K562 (cell line): Measurements from ENCODE around the gene CRABP2. TPM values are rescaled to one million over a fixed set of nuclear protein-coding genes. Genes with fewer than 3 reads are reported as not detected.

Experiments used
- BHLHE40 ChIP-seq: IDR thresholded peaks from 2 replicates; pipeline ENCODE4 v1.6.1; 2011; ENCODE audit warnings: low read length, improper control_type of control experiment
- CCAR2 ChIP-seq: fragments of 200-400 bp; formaldehyde crosslinking; IDR thresholded peaks from 2 replicates; pipeline ENCODE4 v1.6.1; 2017; ENCODE audit warnings: mild to moderate bottlenecking, low read depth, low read length
- CHCHD3 ChIP-seq: fragments of 250-450 bp; sonication (Bioruptor Pico); IDR thresholded peaks from 2 replicates; pipeline ENCODE4 v2.1.2; 2022; ENCODE audit warnings: mild to moderate bottlenecking
- ETS2 ChIP-seq: IDR thresholded peaks from 2 replicates; pipeline ENCODE4 v1.6.1; 2016; ENCODE audit warnings: borderline replicate concordance, missing genetic modification characterization, mild to moderate bottlenecking, moderate library complexity, missing compliant biosample characterization; ENCODE audit not compliant: poor library complexity, severe bottlenecking
- GTF2F1 ChIP-seq: IDR thresholded peaks from 2 replicates; pipeline ENCODE4 v1.6.1; 2011; ENCODE audit warnings: low read depth, low read length, improper control_type of control experiment
- KDM5B ChIP-seq: fragments of 200-600 bp; sonication (generic); IDR thresholded peaks from 2 replicates; pipeline ENCODE4 v1.6.1; 2012; ENCODE audit warnings: low read depth, mild to moderate bottlenecking, moderate library complexity, low read length, control low read depth, inconsistent platforms; ENCODE audit not compliant: insufficient replicate concordance
- NCOA4 ChIP-seq: fragments of 450-650 bp; IDR thresholded peaks from 2 replicates; pipeline ENCODE4 v1.6.1; 2018; ENCODE audit warnings: mild to moderate bottlenecking; ENCODE audit not compliant: partially characterized antibody
- RBFOX2 ChIP-seq: fragments of 200-400 bp; formaldehyde crosslinking; IDR thresholded peaks from 2 replicates; pipeline ENCODE4 v1.6.1; 2017; ENCODE audit warnings: low read depth, mild to moderate bottlenecking, low read length, moderate library complexity
- SIN3A ChIP-seq, 2 experiments: fragments of 150-350 bp in 1 of 2; IDR thresholded peaks; 2 replicates each; pipeline ENCODE4 v1.6.1; 2011 to 2016; ENCODE audit warnings: borderline replicate concordance in 2 of 2, low read depth in 2 of 2, low read length in 2 of 2, mild to moderate bottlenecking in 2 of 2, moderate library complexity in 2 of 2; ENCODE audit not compliant: control insufficient read depth in 1 of 2
- SLC30A9 ChIP-seq: fragments of 250-450 bp; sonication (Bioruptor Pico); IDR thresholded peaks from 2 replicates; pipeline ENCODE4 v1.8.0; 2022; ENCODE audit warnings: mild to moderate bottlenecking, moderate library complexity
- SRSF7 ChIP-seq: fragments of 200-400 bp; formaldehyde crosslinking; optimal IDR thresholded peaks from 2 replicates; pipeline ENCODE3; 2017; ENCODE audit warnings: mild to moderate bottlenecking, low read depth, low read length
- XRCC3 ChIP-seq: fragments of 450-650 bp; IDR thresholded peaks from 2 replicates; pipeline ENCODE4 v1.6.1; 2017; ENCODE audit warnings: mild to moderate bottlenecking, moderate library complexity
- ZNF12 ChIP-seq: sonication (generic); formaldehyde crosslinking; IDR thresholded peaks from 2 replicates; pipeline ENCODE4 v1.4.0; 2020; ENCODE audit warnings: mild to moderate bottlenecking, missing genetic modification reagents
- polyA plus RNA-seq, 8 experiments: library from polyadenylated mRNA; depleted of rRNA in 4 of 8; stranded (reverse) in 5 of 8; unstranded in 3 of 8; fragments of >200 nt; fragmentation: Nextera tagmentation in 2 of 8; fragmentation: Illumina TruSeq in 1 of 8; extraction: Ambion mirVana in 2 of 8; extraction: Trizol in 1 of 8; gene quantifications; 2 replicates each; pipeline versions ENCODE4 v1.2.1 to v1.2.3, GENCODE V29; 2011 to 2014; ENCODE audit warnings: inconsistent platforms in 1 of 8, missing spikeins in 1 of 8
- total RNA-seq, 7 experiments: library from RNA; depleted of rRNA in 6 of 7; stranded (reverse); fragments of >200 nt in 6 of 7; fragmentation: Illumina TruSeq in 2 of 7; extraction: Trizol in 2 of 7; gene quantifications; 2 replicates each; pipeline versions ENCODE4 v1.2.1 to v1.2.3, GENCODE V29; 2011 to 2021; ENCODE audit warnings: low replicate concordance in 1 of 7
- TF ChIP-seq, protein P1 (sequence below): fragments of 250-450 bp; sonication (Bioruptor Pico); IDR thresholded peaks from 2 replicates; pipeline ENCODE4 v1.5.0; 2020; ENCODE audit warnings: mild to moderate bottlenecking
- TF ChIP-seq, protein P2 (sequence below), 2 experiments: fragments of 450-650 bp in 1 of 2; sonication (generic) in 1 of 2; formaldehyde crosslinking in 1 of 2; IDR thresholded peaks in 1 of 2; conservative IDR thresholded peaks in 1 of 2; 2 replicates each; pipeline versions ENCODE4 v1.6.1 to v1.8.1; 2016 to 2023; ENCODE audit warnings: mild to moderate bottlenecking in 2 of 2, moderate library complexity in 2 of 2, inconsistent platforms in 1 of 2, missing genetic modification reagents in 1 of 2
- TF ChIP-seq, protein P3 (sequence below): sonication (generic); formaldehyde crosslinking; IDR thresholded peaks from 2 replicates; pipeline ENCODE4 v1.8.1; 2023; ENCODE audit warnings: mild to moderate bottlenecking, missing genetic modification reagents, moderate library complexity
- TF ChIP-seq, protein P4 (sequence below): fragments of 250-450 bp; sonication (Bioruptor Pico); IDR thresholded peaks from 2 replicates; pipeline ENCODE4 v1.4.0; 2020
- TF ChIP-seq, protein P5 (sequence below): fragments of 450-650 bp; IDR thresholded peaks from 2 replicates; pipeline ENCODE4 v1.6.1; 2016; ENCODE audit warnings: antibody characterized with exemption

CRABP2 gene
- total and polyA plus RNA-seq, 9 of the 15 experiments (the other 6 are each of a cell fraction or from before 2014, with no cell fraction given), result 0.30 to 2.5 (median 0.82) TPM

DNA sequence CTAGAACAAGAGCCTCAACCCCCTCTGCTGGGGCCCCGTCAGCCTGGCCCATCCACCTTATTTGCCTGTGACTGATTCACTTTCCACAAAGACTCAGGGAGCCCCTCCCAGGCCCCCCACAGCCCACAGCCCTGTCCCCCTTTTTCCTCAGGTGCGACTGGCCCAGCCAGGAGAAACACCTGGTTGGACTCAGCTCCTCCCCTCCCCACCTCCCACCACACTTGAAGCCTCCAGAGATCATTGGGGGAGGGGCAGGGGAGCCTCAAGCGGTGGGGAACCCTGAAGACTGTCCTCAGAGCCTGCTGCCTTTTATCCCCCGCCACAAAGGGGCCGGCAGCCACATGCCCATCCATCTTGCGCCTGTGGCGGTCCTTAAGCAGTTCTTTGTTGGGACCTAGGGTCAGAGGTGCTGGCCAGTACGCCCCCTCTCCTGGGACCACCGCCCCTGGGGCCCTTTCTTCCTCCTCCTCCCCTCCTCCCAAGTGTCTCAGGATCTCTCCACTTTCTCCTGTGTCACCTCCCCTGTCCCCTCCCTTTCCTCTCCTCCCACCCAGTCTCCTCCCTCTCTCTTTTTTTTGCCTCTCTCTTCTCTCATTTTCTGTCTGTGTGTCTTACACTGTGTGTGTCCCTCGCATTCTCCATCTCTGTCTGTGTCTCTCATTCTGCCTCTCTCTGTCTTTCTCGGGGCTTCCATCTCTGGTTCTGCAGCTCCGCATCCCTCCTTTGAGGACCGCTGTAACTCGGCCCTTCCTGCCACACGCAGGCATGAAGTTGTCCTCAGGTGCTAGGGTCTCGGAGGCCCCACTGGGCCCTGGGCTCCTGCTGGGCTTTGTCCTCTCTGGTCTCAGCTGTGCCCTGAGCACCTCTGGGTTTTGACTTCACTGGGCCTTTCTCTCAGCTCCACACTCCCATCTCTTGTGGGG lies 12.2 kb downstream of the CRABP2 start (continued):
- TF ChIP-seq KDM5B (peak; percentile 32), GTF2F1 (no peak), SLC30A9 (CRISPR knock-in tag) (no peak), NCOA4 (peak; percentile 74), ZNF12 (CRISPR knock-in tag) (no peak), SRSF7 (no peak), CCAR2 (no peak), XRCC3 (no peak), RBFOX2 (peak; percentile 70), SIN3A (IDR thresholded peaks at IDR 0.05; ENCODE audit: borderline replicate concordance in 2 of 2, control insufficient read depth in 1 of 2, low read depth in 2 of 2, low read length in 2 of 2) (0 out of 4 replicates have a peak, but pooled peaks of 1 of the 2 experiments have one; percentile 39), CHCHD3 (CRISPR knock-in tag) (no peak), ETS2 (tag) (no peak), BHLHE40 (no peak)
- TF ChIP-seq, protein P1, sequence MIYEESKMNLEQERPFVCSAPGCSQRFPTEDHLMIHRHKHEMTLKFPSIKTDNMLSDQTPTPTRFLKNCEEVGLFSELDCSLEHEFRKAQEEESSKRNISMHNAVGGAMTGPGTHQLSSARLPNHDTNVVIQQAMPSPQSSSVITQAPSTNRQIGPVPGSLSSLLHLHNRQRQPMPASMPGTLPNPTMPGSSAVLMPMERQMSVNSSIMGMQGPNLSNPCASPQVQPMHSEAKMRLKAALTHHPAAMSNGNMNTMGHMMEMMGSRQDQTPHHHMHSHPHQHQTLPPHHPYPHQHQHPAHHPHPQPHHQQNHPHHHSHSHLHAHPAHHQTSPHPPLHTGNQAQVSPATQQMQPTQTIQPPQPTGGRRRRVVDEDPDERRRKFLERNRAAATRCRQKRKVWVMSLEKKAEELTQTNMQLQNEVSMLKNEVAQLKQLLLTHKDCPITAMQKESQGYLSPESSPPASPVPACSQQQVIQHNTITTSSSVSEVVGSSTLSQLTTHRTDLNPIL (CRISPR knock-in tag), result no peak
- TF ChIP-seq, protein P2, sequence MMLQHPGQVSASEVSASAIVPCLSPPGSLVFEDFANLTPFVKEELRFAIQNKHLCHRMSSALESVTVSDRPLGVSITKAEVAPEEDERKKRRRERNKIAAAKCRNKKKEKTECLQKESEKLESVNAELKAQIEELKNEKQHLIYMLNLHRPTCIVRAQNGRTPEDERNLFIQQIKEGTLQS (IDR thresholded peaks at IDR 0.05), result no peak
- TF ChIP-seq, protein P2 (CRISPR knock-in tag; conservative IDR thresholded peaks at IDR 0.05), result no peak
- TF ChIP-seq, protein P3, sequence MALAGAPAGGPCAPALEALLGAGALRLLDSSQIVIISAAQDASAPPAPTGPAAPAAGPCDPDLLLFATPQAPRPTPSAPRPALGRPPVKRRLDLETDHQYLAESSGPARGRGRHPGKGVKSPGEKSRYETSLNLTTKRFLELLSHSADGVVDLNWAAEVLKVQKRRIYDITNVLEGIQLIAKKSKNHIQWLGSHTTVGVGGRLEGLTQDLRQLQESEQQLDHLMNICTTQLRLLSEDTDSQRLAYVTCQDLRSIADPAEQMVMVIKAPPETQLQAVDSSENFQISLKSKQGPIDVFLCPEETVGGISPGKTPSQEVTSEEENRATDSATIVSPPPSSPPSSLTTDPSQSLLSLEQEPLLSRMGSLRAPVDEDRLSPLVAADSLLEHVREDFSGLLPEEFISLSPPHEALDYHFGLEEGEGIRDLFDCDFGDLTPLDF (CRISPR knock-in tag), result no peak
- TF ChIP-seq, protein P4, sequence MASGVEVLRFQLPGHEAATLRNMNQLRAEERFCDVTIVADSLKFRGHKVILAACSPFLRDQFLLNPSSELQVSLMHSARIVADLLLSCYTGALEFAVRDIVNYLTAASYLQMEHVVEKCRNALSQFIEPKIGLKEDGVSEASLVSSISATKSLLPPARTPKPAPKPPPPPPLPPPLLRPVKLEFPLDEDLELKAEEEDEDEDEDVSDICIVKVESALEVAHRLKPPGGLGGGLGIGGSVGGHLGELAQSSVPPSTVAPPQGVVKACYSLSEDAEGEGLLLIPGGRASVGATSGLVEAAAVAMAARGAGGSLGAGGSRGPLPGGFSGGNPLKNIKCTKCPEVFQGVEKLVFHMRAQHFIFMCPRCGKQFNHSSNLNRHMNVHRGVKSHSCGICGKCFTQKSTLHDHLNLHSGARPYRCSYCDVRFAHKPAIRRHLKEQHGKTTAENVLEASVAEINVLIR (CRISPR knock-in tag), result no peak
- TF ChIP-seq, protein P5, sequence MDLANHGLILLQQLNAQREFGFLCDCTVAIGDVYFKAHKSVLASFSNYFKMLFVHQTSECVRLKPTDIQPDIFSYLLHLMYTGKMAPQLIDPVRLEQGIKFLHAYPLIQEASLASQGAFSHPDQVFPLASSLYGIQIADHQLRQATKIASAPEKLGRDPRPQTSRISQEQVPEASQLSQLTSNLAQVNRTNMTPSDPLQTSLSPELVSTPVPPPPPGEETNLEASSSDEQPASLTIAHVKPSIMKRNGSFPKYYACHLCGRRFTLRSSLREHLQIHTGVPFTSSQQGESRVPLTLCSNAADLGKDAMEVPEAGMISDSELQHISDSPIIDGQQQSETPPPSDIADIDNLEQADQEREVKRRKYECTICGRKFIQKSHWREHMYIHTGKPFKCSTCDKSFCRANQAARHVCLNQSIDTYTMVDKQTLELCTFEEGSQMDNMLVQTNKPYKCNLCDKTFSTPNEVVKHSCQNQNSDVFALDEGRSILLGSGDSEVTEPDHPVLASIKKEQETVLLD, result peak; percentile 78; the same call in 1 of the 2 replicates
